Activated CD8-positive, alpha-beta T cell treated with anti-CD3 and anti-CD28 coated beads, Interleukin-2, amount 10 ng/mL, durations not matched to agents 7 days and 5 days (primary cell): ENCODE results near the gene IQGAP3. TPM values are rescaled to one million over a fixed set of nuclear protein-coding genes. Genes with fewer than 3 reads are reported as not detected.

ENCODE experiments used
- ATAC-seq: fragments of 150-1000 bp; cut with Tn5 transposase; one replicate; pipeline ENCODE4 v1.10.0; 2021; ENCODE audit warnings: moderate library complexity
- CTCF ChIA-PET: fragments of 350-600 bp; sonication (Branson Sonifier 250); formaldehyde crosslinking; loops from one replicate; lab custom pipeline; 2021; ENCODE audit warnings: antibody characterized with exemption; lab: Charles Lee
- POLR2A ChIA-PET: fragments of 350-600 bp; sonication (Branson Sonifier 250); formaldehyde crosslinking; loops from one replicate; lab custom pipeline; 2021; ENCODE audit warnings: antibody characterized with exemption; lab: Charles Lee
- DNase-seq: peaks from one replicate; pipeline ENCODE4 v3.0.0-alpha.2; 2020
- H3K27ac Mint-ChIP-seq: one replicate; pipeline ENCODE4 v1.8.0; 2021; ENCODE audit warnings: mild to moderate bottlenecking, mixed read lengths
- H3K27me3 Mint-ChIP-seq: one replicate; pipeline ENCODE4 v1.8.0; 2021; ENCODE audit warnings: low read depth, mixed read lengths
- H3K36me3 Mint-ChIP-seq: one replicate; pipeline ENCODE4 v1.8.0; 2021; ENCODE audit warnings: low read depth, mixed read lengths
- H3K4me1 Mint-ChIP-seq: one replicate; pipeline ENCODE4 v1.8.0; 2021; ENCODE audit warnings: low read depth, mixed read lengths
- H3K4me3 Mint-ChIP-seq: one replicate; pipeline ENCODE4 v1.8.0; 2021; ENCODE audit warnings: mild to moderate bottlenecking, mixed read lengths
- H3K9me3 Mint-ChIP-seq: one replicate; pipeline ENCODE4 v1.8.0; 2022; ENCODE audit warnings: mixed read lengths; ENCODE audit not compliant: insufficient read depth
- total RNA-seq, 2 experiments: library from RNA; stranded (reverse); gene quantifications; one replicate each; pipeline ENCODE4 v1.2.3, GENCODE V29; 2021

IQGAP3 gene
- total RNA-seq, 2 experiments from 2014 or later, result 28.6 to 31.0 TPM

- DNase-seq (no peak), ATAC-seq (no peak)
- peaks cover 60% of the 10 kb centered on the region for H3K36me3 Mint-ChIP-seq
- H3K4me3 Mint-ChIP-seq, result peak overlapping the region; percentile 75
- H3K27ac Mint-ChIP-seq, result peak overlapping the region; percentile 85
- peaks cover 48% of the 10 kb centered on the region for H3K4me1 Mint-ChIP-seq
- H3K27me3 Mint-ChIP-seq, result no peaks in the 10 kb centered on the region
- CTCF ChIA-PET, result interaction anchor here (0.7 to 4.2 kb wide), 12 partner anchors 11 to 178 kb away, joined by 3 to 44 read pairs (median 6); partner anchors contain the start of genes CRABP2 and MEF2D
- POLR2A ChIA-PET, result interaction anchor here (1.1 to 5.7 kb wide), 3 partner anchors 26 to 55 kb away, joined by 4 to 99 read pairs (median 4); partner anchors contain the start of gene MEF2D
- H3K9me3 Mint-ChIP-seq, result no peaks in the 10 kb centered on the region
These were observed 44.8 kb downstream of the IQGAP3 start for GRCh38 chr1:156527584-156527983.

GRCh38 chr1:156525856-156526489 lies 46.4 kb downstream of the IQGAP3 start:
- POLR2A ChIA-PET, result interaction anchor here (1.0 to 5.7 kb wide), 3 partner anchors 18 to 45 kb away, joined by 4 to 99 read pairs (median 6); partner anchors contain the start of gene MEF2D
- H3K27me3 Mint-ChIP-seq, result no peaks in the 10 kb centered on the region
- DNase-seq, result no peak
- no peak for ATAC-seq
- no peak overlapping the region for H3K4me3 Mint-ChIP-seq
- peak overlapping the region; percentile 16 for H3K27ac Mint-ChIP-seq
- CTCF ChIA-PET, result interaction anchor here (0.8 to 4.2 kb wide), 14 partner anchors 9 to 164 kb away, joined by 3 to 46 read pairs (median 6); partner anchors contain the start of gene MEF2D
- H3K9me3 Mint-ChIP-seq, result no peaks in the 10 kb centered on the region
- H3K36me3 Mint-ChIP-seq, result peaks cover 50% of the 10 kb centered on the region
- peaks cover 48% of the 10 kb centered on the region for H3K4me1 Mint-ChIP-seq

GRCh38 chr1:156525071-156525501 lies 47.3 kb downstream of the IQGAP3 start:
- DNase-seq (no peak), ATAC-seq (no peak)
- Mint-ChIP-seq H3K36me3 (peaks cover 43% of the 10 kb centered on the region), H3K9me3 (no peaks in the 10 kb centered on the region), H3K27me3 (no peaks in the 10 kb centered on the region), H3K27ac (peak overlapping the region; percentile 92), H3K4me1 (peaks cover 48% of the 10 kb centered on the region), H3K4me3 (peak overlapping the region; percentile 60)
- CTCF ChIA-PET, result interaction anchor here (0.8 to 4.2 kb wide), 25 partner anchors 8 to 201 kb away, joined by 3 to 46 read pairs (median 4); partner anchors contain the start of gene MEF2D
- POLR2A ChIA-PET, result interaction anchor here (0.8 to 5.7 kb wide), 6 partner anchors 17 to 57 kb away, joined by 4 to 99 read pairs (median 10); partner anchors contain the start of gene MEF2D

GRCh38 chr1:156524481-156524869 lies 47.9 kb downstream of the IQGAP3 start:
- ATAC-seq (peak; percentile 76), DNase-seq (peak; percentile 62)
- Mint-ChIP-seq H3K4me3 (peak overlapping the region; percentile 60), H3K27me3 (no peaks in the 10 kb centered on the region), H3K9me3 (no peaks in the 10 kb centered on the region), H3K36me3 (peaks cover 40% of the 10 kb centered on the region), H3K4me1 (peaks cover 48% of the 10 kb centered on the region), H3K27ac (peak overlapping the region; percentile 92)
- CTCF ChIA-PET, result interaction anchor here (0.8 to 4.2 kb wide), 24 partner anchors 8 to 202 kb away, joined by 3 to 46 read pairs (median 4); partner anchors contain the start of gene MEF2D
- POLR2A ChIA-PET, result interaction anchor here (0.6 to 5.7 kb wide), 10 partner anchors 10 to 58 kb away, joined by 3 to 99 read pairs (median 4); partner anchors contain the start of gene MEF2D

GRCh38 chr1:156523801-156524480 lies 48.4 kb downstream of the IQGAP3 start:
- DNase-seq, result no peak
- H3K27me3 Mint-ChIP-seq, result no peaks in the 10 kb centered on the region
- peak overlapping the region; percentile 92 for H3K27ac Mint-ChIP-seq
- ATAC-seq, result no peak
- H3K36me3 Mint-ChIP-seq, result peaks cover 36% of the 10 kb centered on the region
- ChIA-PET CTCF (interaction anchor here (0.9 to 4.2 kb wide), 17 partner anchors 11 to 202 kb away, joined by 3 to 46 read pairs (median 6); partner anchors contain the start of gene MEF2D), POLR2A (interaction anchor here (0.6 to 5.7 kb wide), 8 partner anchors 9 to 58 kb away, joined by 3 to 99 read pairs (median 4); partner anchors contain the start of gene MEF2D)
- peak overlapping the region; percentile 60 for H3K4me3 Mint-ChIP-seq
- no peaks in the 10 kb centered on the region for H3K9me3 Mint-ChIP-seq
- H3K4me1 Mint-ChIP-seq, result peaks cover 45% of the 10 kb centered on the region

GRCh38 chr1:156522443-156522970 lies 49.9 kb downstream of the IQGAP3 start:
- peaks cover 32% of the 10 kb centered on the region for H3K4me1 Mint-ChIP-seq
- CTCF ChIA-PET, result interaction anchor here (0.8 kb wide), 2 partner anchors 40 to 42 kb away, joined by 3 to 4 read pairs; no protein-coding TSS in a partner anchor
- H3K9me3 Mint-ChIP-seq, result no peaks in the 10 kb centered on the region
- H3K4me3 Mint-ChIP-seq, result no peak overlapping the region
- H3K27me3 Mint-ChIP-seq, result no peaks in the 10 kb centered on the region
- POLR2A ChIA-PET, result interaction anchor here (1.0 to 1.7 kb wide), 2 partner anchors 18 to 21 kb away, joined by 3 to 4 read pairs; no protein-coding TSS in a partner anchor
- ATAC-seq (no peak), DNase-seq (no peak)
- peaks cover 22% of the 10 kb centered on the region for H3K36me3 Mint-ChIP-seq
- no peak overlapping the region for H3K27ac Mint-ChIP-seq

GRCh38 chr1:156517748-156518147 lies 54.6 kb downstream of the IQGAP3 start:
- Mint-ChIP-seq H3K4me3 (no peak overlapping the region), H3K27ac (no peak overlapping the region)

GRCh38 chr1:156516821-156517220 lies 55.5 kb downstream of the IQGAP3 start:
- peaks cover 5% of the 10 kb centered on the region for H3K4me1 Mint-ChIP-seq
- ChIA-PET POLR2A (no interaction called here), CTCF (interaction anchor here (0.6 to 2.6 kb wide), 7 partner anchors 8 to 173 kb away, joined by 3 to 15 read pairs (median 3); no protein-coding TSS in a partner anchor)
- H3K36me3 Mint-ChIP-seq, result no peaks in the 10 kb centered on the region
- H3K27me3 Mint-ChIP-seq, result peaks cover under 1% of the 10 kb centered on the region
- H3K4me3 Mint-ChIP-seq, result no peak overlapping the region
- no peaks in the 10 kb centered on the region for H3K9me3 Mint-ChIP-seq
- DNase-seq (no peak), ATAC-seq (no peak)
- H3K27ac Mint-ChIP-seq, result no peak overlapping the region

More at GRCh38 chr1:156517748-156518147, 54.6 kb downstream of the IQGAP3 start:
- POLR2A ChIA-PET, result no interaction called here
- Mint-ChIP-seq H3K36me3 (no peaks in the 10 kb centered on the region), H3K4me1 (peaks cover 5% of the 10 kb centered on the region), H3K27me3 (no peaks in the 10 kb centered on the region), H3K9me3 (no peaks in the 10 kb centered on the region)
- ATAC-seq, result no peak
- CTCF ChIA-PET, result interaction anchor here (0.9 to 1.6 kb wide), 3 partner anchors 7 to 142 kb away, joined by 3 to 6 read pairs (median 4); no protein-coding TSS in a partner anchor
- DNase-seq, result no peak

GRCh38 chr1:156515956-156516355 lies 56.4 kb downstream of the IQGAP3 start:
- no peak for DNase-seq
- Mint-ChIP-seq H3K27ac (no peak overlapping the region), H3K4me1 (peaks cover 8% of the 10 kb centered on the region), H3K27me3 (peaks cover 3% of the 10 kb centered on the region), H3K9me3 (no peaks in the 10 kb centered on the region), H3K4me3 (no peak overlapping the region), H3K36me3 (no peaks in the 10 kb centered on the region)
- POLR2A ChIA-PET, result no interaction called here
- no peak for ATAC-seq
- CTCF ChIA-PET, result interaction anchor here (1.1 to 2.6 kb wide), 4 partner anchors 7 to 130 kb away, joined by 3 to 15 read pairs (median 7); no protein-coding TSS in a partner anchor

GRCh38 chr1:156513185-156513584 lies 59.2 kb downstream of the IQGAP3 start:
- peaks cover 3% of the 10 kb centered on the region for H3K27me3 Mint-ChIP-seq
- H3K4me1 Mint-ChIP-seq, result peaks cover 24% of the 10 kb centered on the region
- H3K4me3 Mint-ChIP-seq, result no peak overlapping the region
- ChIA-PET CTCF (no interaction called here), POLR2A (interaction anchor here (1.0 kb wide), 1 partner anchor 11 kb away, joined by 4 read pairs; no protein-coding TSS in a partner anchor)
- ATAC-seq (no peak), DNase-seq (no peak)
- H3K36me3 Mint-ChIP-seq, result no peaks in the 10 kb centered on the region
- H3K27ac Mint-ChIP-seq, result no peak overlapping the region
- no peaks in the 10 kb centered on the region for H3K9me3 Mint-ChIP-seq

GRCh38 chr1:156511644-156512043 lies 60.7 kb downstream of the IQGAP3 start:
- CTCF ChIA-PET, result interaction anchor here (1.0 kb wide), 1 partner anchor 21 kb away, joined by 3 read pairs; no protein-coding TSS in a partner anchor

More at GRCh38 chr1:156511644-156512043, 60.7 kb downstream of the IQGAP3 start:
- no peak overlapping the region for H3K27ac Mint-ChIP-seq
- ATAC-seq (no peak), DNase-seq (no peak)
- no peak overlapping the region for H3K4me3 Mint-ChIP-seq
- peaks cover 35% of the 10 kb centered on the region for H3K4me1 Mint-ChIP-seq
- H3K27me3 Mint-ChIP-seq, result peaks cover 3% of the 10 kb centered on the region
- no peaks in the 10 kb centered on the region for H3K36me3 Mint-ChIP-seq
- POLR2A ChIA-PET, result no interaction called here
- H3K9me3 Mint-ChIP-seq, result no peaks in the 10 kb centered on the region
